HEK293 (cell line): ENCODE data around the gene FEZF2.

Experiments used
- CTCF ChIA-PET: fragments of 350-600 bp; formaldehyde crosslinking; extraction: SDS; loops from one replicate; lab custom pipeline; 2021; ENCODE audit warnings: antibody characterized with exemption; lab: Yijun Ruan, JAX
- POLR2A ChIA-PET: fragments of 300-600 bp; formaldehyde crosslinking; extraction: SDS; loops from one replicate; lab custom pipeline; 2020; ENCODE audit warnings: antibody characterized with exemption, inconsistent platforms; lab: Yijun Ruan, JAX
- H3K27ac ChIP-seq: fragments of 200-500 bp; sonication (Bioruptor generic); 2 replicates; pipeline ENCODE4 v1.5.1; 2014; ENCODE audit warnings: low read depth, low read length, control low read depth, inconsistent platforms; ENCODE audit errors: extremely low read depth
- H3K36me3 ChIP-seq, 2 experiments: fragments of 200-500 bp in 1 of 2; sonication (Bioruptor generic) in 1 of 2; 1 replicate in 1 of 2; 2 replicates in 1 of 2; pipeline ENCODE4 v1.5.1; 2014 to 2017; ENCODE audit warnings: inconsistent platforms in 2 of 2, low read length in 2 of 2; ENCODE audit not compliant: control insufficient read depth in 2 of 2, insufficient read depth in 1 of 2
- H3K4me1 ChIP-seq: fragments of 200-500 bp; sonication (Bioruptor generic); 2 replicates; pipeline ENCODE4 v1.5.1; 2014; ENCODE audit warnings: mild to moderate bottlenecking, low read length, inconsistent platforms; ENCODE audit not compliant: control insufficient read depth, insufficient read depth
- H3K4me3 ChIP-seq: 2 replicates; pipeline ENCODE4 v1.5.1; 2011; ENCODE audit warnings: low read depth, mild to moderate bottlenecking, control low read depth, low read length, moderate library complexity
- H3K9me3 ChIP-seq: fragments of 200-500 bp; sonication (Bioruptor generic); 2 replicates; pipeline ENCODE4 v1.5.1; 2014; ENCODE audit warnings: low read depth, low read length, inconsistent platforms; ENCODE audit not compliant: control insufficient read depth, insufficient read depth
- FEZF1 ChIP-seq: fragments of 450-650 bp; formaldehyde crosslinking; IDR thresholded peaks from 2 replicates; pipeline ENCODE4 v1.5.1; 2016; ENCODE audit warnings: missing biosample characterization, missing genetic modification characterization
- HIC1 ChIP-seq: fragments of 450-650 bp; formaldehyde crosslinking; IDR thresholded peaks from 2 replicates; pipeline ENCODE4 v1.5.1; 2016; ENCODE audit warnings: missing biosample characterization, missing genetic modification characterization
- KLF16 ChIP-seq: fragments of 450-650 bp; formaldehyde crosslinking; IDR thresholded peaks from 2 replicates; pipeline ENCODE4 v1.5.1; 2017; ENCODE audit warnings: missing biosample characterization, missing genetic modification characterization
- MZF1 ChIP-seq: fragments of 450-650 bp; formaldehyde crosslinking; IDR thresholded peaks from 2 replicates; pipeline ENCODE4 v1.5.1; 2017; ENCODE audit warnings: missing biosample characterization, missing genetic modification characterization, borderline replicate concordance
- PRDM10 ChIP-seq: fragments of 450-650 bp; formaldehyde crosslinking; IDR thresholded peaks from 2 replicates; pipeline ENCODE4 v1.5.1; 2016; ENCODE audit warnings: missing biosample characterization, missing genetic modification characterization
- PRDM2 ChIP-seq: fragments of 450-650 bp; formaldehyde crosslinking; IDR thresholded peaks from 2 replicates; pipeline ENCODE4 v1.5.1; 2016; ENCODE audit warnings: missing biosample characterization, missing genetic modification characterization, borderline replicate concordance
- YY1 ChIP-seq: fragments of 450-650 bp; formaldehyde crosslinking; IDR thresholded peaks from 2 replicates; pipeline ENCODE4 v1.5.1; 2018; ENCODE audit warnings: missing biosample characterization, missing genetic modification characterization
- ZBTB10 ChIP-seq: fragments of 450-650 bp; formaldehyde crosslinking; IDR thresholded peaks from 2 replicates; pipeline ENCODE4 v1.5.1; 2016; ENCODE audit warnings: missing biosample characterization, missing genetic modification characterization
- ZBTB26 ChIP-seq: fragments of 450-650 bp; formaldehyde crosslinking; optimal IDR thresholded peaks from 2 replicates; pipeline ENCODE3; 2016; ENCODE audit warnings: missing biosample characterization, mild to moderate bottlenecking, missing genetic modification characterization
- ZBTB44 ChIP-seq: fragments of 450-650 bp; IDR thresholded peaks from 2 replicates; pipeline ENCODE4 v1.5.1; 2018; ENCODE audit warnings: missing biosample characterization, mild to moderate bottlenecking, missing genetic modification characterization
- ZNF174 ChIP-seq: fragments of 450-650 bp; formaldehyde crosslinking; IDR thresholded peaks from 2 replicates; pipeline ENCODE4 v1.5.0; 2017; ENCODE audit warnings: missing biosample characterization, mild to moderate bottlenecking, missing genetic modification characterization
- ZNF335 ChIP-seq: fragments of 450-650 bp; formaldehyde crosslinking; conservative IDR thresholded peaks from 2 replicates; pipeline ENCODE4 v1.5.1; 2016; ENCODE audit warnings: missing biosample characterization, missing genetic modification characterization
- ZNF350 ChIP-seq: fragments of 450-650 bp; formaldehyde crosslinking; IDR thresholded peaks from 2 replicates; pipeline ENCODE4 v1.5.0; 2017; ENCODE audit warnings: missing biosample characterization, mild to moderate bottlenecking, missing genetic modification characterization
- ZNF560 ChIP-seq: fragments of 450-650 bp; formaldehyde crosslinking; IDR thresholded peaks from 2 replicates; pipeline ENCODE4 v1.5.1; 2017; ENCODE audit warnings: missing biosample characterization, missing genetic modification characterization, borderline replicate concordance
- ZNF596 ChIP-seq: fragments of 450-650 bp; IDR thresholded peaks from 2 replicates; pipeline ENCODE4 v1.5.0; 2018; ENCODE audit warnings: missing biosample characterization, mild to moderate bottlenecking, missing genetic modification characterization, moderate library complexity
- ZNF600 ChIP-seq: fragments of 450-650 bp; formaldehyde crosslinking; IDR thresholded peaks from 2 replicates; pipeline ENCODE4 v1.5.1; 2016; ENCODE audit warnings: missing biosample characterization, missing genetic modification characterization
- ZNF629 ChIP-seq: fragments of 450-650 bp; formaldehyde crosslinking; IDR thresholded peaks from 2 replicates; pipeline ENCODE4 v1.5.1; 2017; ENCODE audit warnings: missing biosample characterization, missing genetic modification characterization
- ZNF777 ChIP-seq: fragments of 450-650 bp; formaldehyde crosslinking; IDR thresholded peaks from 2 replicates; pipeline ENCODE4 v1.5.1; 2017; ENCODE audit warnings: missing biosample characterization, missing genetic modification characterization, borderline replicate concordance
- ZNF837 ChIP-seq: fragments of 450-650 bp; formaldehyde crosslinking; IDR thresholded peaks from 2 replicates; pipeline ENCODE4 v1.5.1; 2016; ENCODE audit warnings: missing biosample characterization, missing genetic modification characterization
- ZSCAN16 ChIP-seq: fragments of 450-650 bp; formaldehyde crosslinking; IDR thresholded peaks from 2 replicates; pipeline ENCODE4 v1.5.1; 2016; ENCODE audit warnings: missing biosample characterization, missing genetic modification characterization
- ZSCAN23 ChIP-seq: fragments of 450-650 bp; formaldehyde crosslinking; IDR thresholded peaks from 2 replicates; pipeline ENCODE4 v1.5.1; 2016; ENCODE audit warnings: missing biosample characterization, missing genetic modification characterization

FEZF2 gene

GRCh38 chr3:62372621-62373041, 719 bp downstream of the FEZF2 start:
- Histone ChIP-seq H3K36me3 (no peaks in the 10 kb centered on the region), H3K4me1 (no peaks in the 10 kb centered on the region; the same call in 1 of the 2 replicates), H3K4me3 (peak overlapping the region; percentile 9), H3K9me3 (no peaks in the 10 kb centered on the region), H3K27ac (no peak overlapping the region)
- ChIA-PET POLR2A (no interaction called here), CTCF (no interaction called here)
- TF ChIP-seq HIC1 = no peak
- no peak for TF ChIP-seq YY1
- TF ChIP-seq ZNF596 (tag by site-specific recombination) = no peak
- no peak for TF ChIP-seq ZSCAN16 (tag by site-specific recombination)
- TF ChIP-seq ZNF837 = no peak
- no peak for TF ChIP-seq ZNF174 (tag by site-specific recombination)
- no peak for TF ChIP-seq ZBTB44 (tag by site-specific recombination)
- peak; percentile 27 for TF ChIP-seq ZBTB26 (tag by site-specific recombination)
- TF ChIP-seq ZNF600 = no peak
- no peak for TF ChIP-seq FEZF1 (tag by site-specific recombination)
- TF ChIP-seq ZNF350 (tag by site-specific recombination) = no peak
- TF ChIP-seq ZBTB10 (tag by site-specific recombination) = no peak
- no peak for TF ChIP-seq PRDM10
- TF ChIP-seq PRDM2 (tag by site-specific recombination) = no peak
- TF ChIP-seq ZNF629 (tag by site-specific recombination) = no peak
- TF ChIP-seq ZSCAN23 (tag by site-specific recombination) = no peak
- no peak for TF ChIP-seq MZF1 (tag by site-specific recombination)
- no peak for TF ChIP-seq KLF16
- TF ChIP-seq ZNF560 = peak; percentile 7; the same call in 1 of the 2 replicates
- TF ChIP-seq ZNF335 = peak; percentile 91
- peak; percentile 62; the same call in 1 of the 2 replicates for TF ChIP-seq ZNF777
